ENCODE data around the gene OR10A5. TPM values are rescaled to one million over a fixed set of nuclear protein-coding genes. Genes with fewer than 3 reads are reported as not detected.

Gene OR10A5
- total and polyA plus RNA-seq, 9 of the 15 experiments (the other 6 are each of a cell fraction or from before 2014, with no cell fraction given) = 0.14 TPM; not detected in 8

DNA sequence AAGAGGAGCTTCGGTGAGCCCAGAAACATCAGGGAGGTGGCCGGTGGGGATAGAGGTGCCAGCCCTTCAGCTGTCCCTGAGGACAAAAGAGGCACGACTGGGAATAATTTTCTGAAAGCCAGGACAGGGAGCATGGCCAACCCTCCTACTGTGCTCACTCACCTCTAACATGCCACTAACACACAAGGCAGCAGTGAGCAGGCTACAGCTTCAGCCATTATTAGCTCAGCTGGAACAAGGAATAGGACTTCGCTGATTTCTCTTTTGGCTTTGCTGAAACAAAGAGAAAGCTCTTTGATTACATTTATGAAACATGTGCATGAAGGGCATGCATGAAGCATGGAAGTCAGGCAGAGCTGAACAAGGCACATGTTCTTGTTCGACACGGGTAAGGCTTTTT lies 12.1 kb upstream of the OR10A5 start:
- 2% methylated on average over 6 of the region's 6 CpGs for WGBS (ENCODE audit: insufficient coverage, low coverage, missing lambda C conversion rate)
- Histone ChIP-seq H3K9ac (ENCODE audit: insufficient read depth in 1 of 2, low read depth in 2 of 2, low read length in 2 of 2) (no peak overlapping the region), H3K4me2 (ENCODE audit: insufficient read depth, low read length) (no peak overlapping the region), H2AFZ (ENCODE audit: low read depth, low read length) (no peak overlapping the region), H3K9me1 (ENCODE audit: control insufficient read depth, insufficient read depth, low read length) (no peaks in the 10 kb centered on the region), H3K27ac (ENCODE audit: extremely low read depth, low read depth, low read length) (no peak overlapping the region), H3K9me3 (replicated peaks; ENCODE audit: control insufficient read depth, insufficient read depth, low read depth, low read length) (no peaks in the 10 kb centered on the region), H3K4me3 (no peak overlapping the region), H3K79me2 (ENCODE audit: control insufficient read depth, insufficient read depth, low read length) (no peaks in the 10 kb centered on the region), H3K4me1 (replicated peaks in 1 of 2; ENCODE audit: control insufficient read depth in 2 of 2, insufficient read depth in 2 of 2, low read length in 2 of 2) (no peaks in the 10 kb centered on the region), H3K36me3 (ENCODE audit: control insufficient read depth, insufficient read depth, low read length) (no peaks in the 10 kb centered on the region), H4K20me1 (replicated peaks; ENCODE audit: control insufficient read depth, insufficient read depth, low read length) (no peaks in the 10 kb centered on the region), H3K27me3 (ENCODE audit: control insufficient read depth in 2 of 2, insufficient read depth in 2 of 2, low read length in 2 of 2) (no peaks in the 10 kb centered on the region)
- in situ Hi-C loops (cut with MboI) = no loop called here
- no TSS peak for BruUV-seq (replicated peaks)
- ChIA-PET CTCF (ENCODE audit: low intra/inter-chr PET ratio) (no interaction called here), POLR2A (interaction anchor here (2.4 kb wide), 1 partner anchor 9 kb away, joined by 9 read pairs; no protein-coding TSS in a partner anchor)
- no peak for TF ChIP-seq TGIF2 (CRISPR knock-in tag; IDR thresholded peaks at IDR 0.05)
- TF ChIP-seq SMC3 (conservative IDR thresholded peaks at IDR 0.05; ENCODE audit: insufficient read depth, low read depth, low read length) = no peak
- intact Hi-C loops (cut with micrococcal nuclease) = no loop called here
- no peak for FAIRE-seq
- ATAC-seq = no peak
- DNase-seq (ENCODE audit: extremely low read depth in 1 of 4, low spot score in 3 of 4) = no peak

DNA sequence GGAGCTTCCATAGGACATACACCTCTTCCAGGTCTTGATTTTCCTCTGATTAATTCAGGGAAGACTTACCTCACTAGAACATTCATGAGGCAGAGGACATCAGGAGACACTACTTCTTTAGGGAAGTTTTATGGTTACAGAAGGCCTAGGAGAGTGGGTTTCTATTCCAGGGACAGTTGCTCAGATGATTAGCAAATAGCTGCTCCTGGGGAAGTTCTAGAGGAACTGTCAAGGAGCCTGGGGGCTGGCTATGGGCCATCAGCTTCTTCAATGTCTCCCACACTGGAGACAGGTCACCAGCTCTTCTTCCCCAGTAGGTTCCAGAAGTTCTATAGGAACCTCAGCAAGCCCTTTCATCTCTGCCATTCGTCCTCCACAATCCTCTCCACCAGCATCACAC lies 11.5 kb upstream of the OR10A5 start:
- Histone ChIP-seq H3K4me2 (ENCODE audit: insufficient read depth, low read length) (no peak overlapping the region), H3K9ac (ENCODE audit: insufficient read depth in 1 of 2, low read depth in 2 of 2, low read length in 2 of 2) (no peak overlapping the region), H2AFZ (ENCODE audit: low read depth, low read length) (no peak overlapping the region), H3K4me1 (replicated peaks in 1 of 2; ENCODE audit: control insufficient read depth in 2 of 2, insufficient read depth in 2 of 2, low read length in 2 of 2) (no peaks in the 10 kb centered on the region), H3K79me2 (ENCODE audit: control insufficient read depth, insufficient read depth, low read length) (no peaks in the 10 kb centered on the region), H3K9me3 (replicated peaks; ENCODE audit: control insufficient read depth, insufficient read depth, low read depth, low read length) (no peaks in the 10 kb centered on the region), H3K4me3 (no peak overlapping the region), H4K20me1 (replicated peaks; ENCODE audit: control insufficient read depth, insufficient read depth, low read length) (no peaks in the 10 kb centered on the region), H3K9me1 (ENCODE audit: control insufficient read depth, insufficient read depth, low read length) (no peaks in the 10 kb centered on the region), H3K27ac (ENCODE audit: extremely low read depth, low read depth, low read length) (no peak overlapping the region), H3K36me3 (ENCODE audit: control insufficient read depth, insufficient read depth, low read length) (no peaks in the 10 kb centered on the region), H3K27me3 (ENCODE audit: control insufficient read depth in 2 of 2, insufficient read depth in 2 of 2, low read length in 2 of 2) (no peaks in the 10 kb centered on the region)
- intact Hi-C loops (cut with micrococcal nuclease) = no loop called here
- ATAC-seq = no peak
- ChIA-PET CTCF (ENCODE audit: low intra/inter-chr PET ratio) (no interaction called here), POLR2A (interaction anchor here (0.6 to 2.4 kb wide), 2 partner anchors 10 to 113 kb away, joined by 3 to 9 read pairs; no protein-coding TSS in a partner anchor)
- BruUV-seq (replicated peaks) = no TSS peak
- TF ChIP-seq HDAC8 (tag; IDR thresholded peaks at IDR 0.05) (no peak), NONO (IDR thresholded peaks at IDR 0.05; ENCODE audit: low read depth in 2 of 2, low read length in 1 of 2) (no peak), MAZ (CRISPR knock-in tag; conservative IDR thresholded peaks at IDR 0.05 in 1 of 2, IDR thresholded peaks at IDR 0.05 in 1 of 2) (no peak), BACH1 (tag; IDR thresholded peaks at IDR 0.05) (no peak), ILK (tag; IDR thresholded peaks at IDR 0.05; ENCODE audit: borderline replicate concordance, low read depth) (no peak)
- TF ChIP-seq, protein P1, sequence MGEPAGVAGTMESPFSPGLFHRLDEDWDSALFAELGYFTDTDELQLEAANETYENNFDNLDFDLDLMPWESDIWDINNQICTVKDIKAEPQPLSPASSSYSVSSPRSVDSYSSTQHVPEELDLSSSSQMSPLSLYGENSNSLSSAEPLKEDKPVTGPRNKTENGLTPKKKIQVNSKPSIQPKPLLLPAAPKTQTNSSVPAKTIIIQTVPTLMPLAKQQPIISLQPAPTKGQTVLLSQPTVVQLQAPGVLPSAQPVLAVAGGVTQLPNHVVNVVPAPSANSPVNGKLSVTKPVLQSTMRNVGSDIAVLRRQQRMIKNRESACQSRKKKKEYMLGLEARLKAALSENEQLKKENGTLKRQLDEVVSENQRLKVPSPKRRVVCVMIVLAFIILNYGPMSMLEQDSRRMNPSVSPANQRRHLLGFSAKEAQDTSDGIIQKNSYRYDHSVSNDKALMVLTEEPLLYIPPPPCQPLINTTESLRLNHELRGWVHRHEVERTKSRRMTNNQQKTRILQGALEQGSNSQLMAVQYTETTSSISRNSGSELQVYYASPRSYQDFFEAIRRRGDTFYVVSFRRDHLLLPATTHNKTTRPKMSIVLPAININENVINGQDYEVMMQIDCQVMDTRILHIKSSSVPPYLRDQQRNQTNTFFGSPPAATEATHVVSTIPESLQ (CRISPR knock-in tag; IDR thresholded peaks at IDR 0.05) = no peak
- in situ Hi-C loops (cut with MboI) = no loop called here
- no peak for DNase-seq (ENCODE audit: extremely low read depth in 1 of 4, low spot score in 3 of 4)
- 0% methylated on average over 1 of the region's 1 CpG for WGBS (ENCODE audit: insufficient coverage, low coverage, missing lambda C conversion rate)
- FAIRE-seq = no peak

Measured in K562 (cell line).